ENCODE data around the gene SKA2.

SKA2 gene

DNA sequence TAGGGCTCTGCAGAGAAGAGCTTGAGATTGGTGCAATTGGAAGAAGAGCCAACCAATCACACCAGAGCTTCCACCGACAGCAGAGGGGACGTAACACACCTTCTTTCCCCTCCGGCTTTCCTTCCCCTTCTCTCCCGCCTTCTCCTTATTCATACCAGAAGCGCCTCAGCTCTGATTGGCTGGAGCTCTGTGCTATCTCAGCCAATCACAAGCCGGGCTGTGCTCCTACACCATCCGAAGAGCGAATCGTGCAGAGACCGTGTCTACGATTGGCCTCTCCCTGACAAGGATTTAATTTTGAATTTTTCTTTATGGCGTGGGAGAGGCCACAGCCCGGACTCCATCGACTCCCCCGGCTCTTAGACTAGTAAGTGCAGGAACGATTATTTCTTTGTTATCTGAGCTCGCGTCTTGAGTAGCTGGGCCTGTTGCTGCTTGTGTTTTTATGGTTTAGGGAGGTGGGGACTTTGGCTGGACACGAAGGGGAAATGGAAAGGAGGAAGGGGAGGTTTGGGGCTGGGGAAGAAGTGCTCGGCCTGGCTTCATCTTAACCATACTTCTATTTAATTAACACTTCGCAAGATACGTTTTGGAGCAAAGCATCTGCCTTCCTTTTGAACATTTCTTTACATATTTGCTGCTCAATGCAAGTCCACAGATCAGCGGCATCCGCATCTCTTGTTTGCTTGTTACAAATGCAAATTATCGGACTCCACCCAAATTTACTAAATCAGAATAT is 622 bp upstream of the SKA2 start, which contains the start of gene PRR11:
PRR11 (plus strand) TSS at position 308 of the 739 bp plus-strand sequence. CDS start 14,007 bp downstream, outside the sequence.
- DNase-seq (ENCODE audit: low read depth, low spot score): peak; percentile 99
- Histone ChIP-seq H3K27ac (peak within 1 kb of the TSS; percentile 98), H3K9ac (ENCODE audit: insufficient read length) (peak within 1 kb of the TSS; percentile 98), H3K4me3 (peak within 1 kb of the TSS; percentile 97), H3K9me3 (ENCODE audit: low read depth, low read length) (no peaks in the 10 kb centered on the region), H3K36me3 (ENCODE audit: insufficient read depth, low read length) (peaks cover 7% of the 10 kb centered on the region)
- TF ChIP-seq POLR2AphosphoS5 (IDR thresholded peaks at IDR 0.05; ENCODE audit: borderline replicate concordance, low read depth, low read length) (no peak), EZH2 (IDR thresholded peaks at IDR 0.05) (no peak), FOXP2 (optimal IDR thresholded peaks at IDR 0.05; ENCODE audit: control extremely low read depth, extremely low read length, insufficient read depth) (no peak)

DNA sequence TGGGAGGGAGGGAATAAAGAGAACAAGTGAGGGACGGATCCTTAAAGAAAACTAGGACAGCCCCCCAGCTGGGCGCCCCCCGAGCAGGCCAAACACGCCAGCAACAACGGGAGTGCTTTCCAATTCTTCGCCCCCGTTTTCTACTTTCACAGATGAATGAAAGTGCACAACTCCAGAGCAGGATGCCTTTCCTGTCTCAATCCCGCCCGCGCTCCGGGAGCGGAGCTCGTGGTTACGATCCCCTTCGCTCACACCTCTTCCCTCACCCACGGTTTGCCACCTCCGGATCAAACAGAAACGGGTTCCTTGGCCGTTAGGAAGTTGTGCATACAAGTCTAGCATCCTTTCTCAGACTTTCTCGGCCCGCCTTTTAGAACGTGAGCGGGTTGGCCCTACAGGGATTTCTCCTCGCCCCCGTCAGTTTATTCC is 680 bp downstream of the SKA2 start:
- peak overlapping the region; percentile 98 for H3K9ac ChIP-seq (ENCODE audit: insufficient read length)
- no peaks in the 10 kb centered on the region for H3K9me3 ChIP-seq (ENCODE audit: low read depth, low read length)
- peak overlapping the region; percentile 97 for H3K4me3 ChIP-seq
- no peak for DNase-seq (ENCODE audit: low read depth, low spot score)
- TF ChIP-seq EZH2 (IDR thresholded peaks at IDR 0.05) (no peak), POLR2AphosphoS5 (IDR thresholded peaks at IDR 0.05; ENCODE audit: borderline replicate concordance, low read depth, low read length) (no peak), FOXP2 (optimal IDR thresholded peaks at IDR 0.05; ENCODE audit: control extremely low read depth, extremely low read length, insufficient read depth) (no peak)
- peaks cover 15% of the 10 kb centered on the region for H3K36me3 ChIP-seq (ENCODE audit: insufficient read depth, low read length)
- H3K27ac ChIP-seq: peak overlapping the region; percentile 98

DNA sequence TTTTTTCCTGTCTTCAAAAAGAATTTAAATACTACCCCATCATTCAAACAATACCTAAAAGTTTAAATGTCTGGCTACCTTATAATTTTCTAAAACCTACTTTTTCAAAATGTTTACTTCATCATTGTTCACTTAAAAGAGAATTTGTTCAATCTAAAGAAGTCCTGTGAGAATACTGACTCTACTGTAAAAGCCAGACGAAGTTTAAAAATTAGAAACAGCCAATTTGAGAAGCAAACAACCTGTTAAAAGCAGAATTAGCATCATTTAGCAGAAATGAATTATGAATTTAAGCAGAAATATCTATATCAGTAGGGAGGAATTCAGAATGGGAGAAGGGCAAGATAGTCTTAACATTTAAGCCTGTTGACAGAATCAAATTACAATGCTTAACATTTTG is 2.1 kb downstream of the SKA2 start:
- Histone ChIP-seq H3K9ac (ENCODE audit: insufficient read length) (peak overlapping the region; percentile 98), H3K9me3 (ENCODE audit: low read depth, low read length) (no peaks in the 10 kb centered on the region), H3K27ac (peak overlapping the region; percentile 98), H3K36me3 (ENCODE audit: insufficient read depth, low read length) (peaks cover 23% of the 10 kb centered on the region), H3K4me3 (peak overlapping the region; percentile 97)
- TF ChIP-seq EZH2 (IDR thresholded peaks at IDR 0.05) (no peak), POLR2AphosphoS5 (IDR thresholded peaks at IDR 0.05; ENCODE audit: borderline replicate concordance, low read depth, low read length) (no peak), FOXP2 (optimal IDR thresholded peaks at IDR 0.05; ENCODE audit: control extremely low read depth, extremely low read length, insufficient read depth) (no peak)
- no peak for DNase-seq (ENCODE audit: low read depth, low spot score)

DNA sequence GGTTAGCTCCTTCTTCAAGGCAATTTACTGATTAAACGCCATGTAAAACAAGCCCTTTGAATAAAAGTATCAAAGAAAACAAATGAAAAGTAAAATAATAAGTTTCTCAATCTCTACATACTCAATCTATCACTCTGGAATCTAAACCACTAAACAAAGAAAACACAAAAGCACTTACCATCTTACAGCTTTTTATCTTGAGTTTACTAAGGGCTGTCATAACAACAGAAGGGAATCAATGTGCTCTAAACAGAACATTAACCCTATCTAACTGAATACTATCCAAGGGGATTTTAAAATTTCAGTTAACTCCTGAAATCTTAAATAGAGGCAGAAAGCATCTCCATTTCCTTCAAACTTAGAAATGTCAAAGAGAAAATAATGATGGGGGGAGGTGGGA is 3.4 kb downstream of the SKA2 start:
- peaks cover 29% of the 10 kb centered on the region for H3K36me3 ChIP-seq (ENCODE audit: insufficient read depth, low read length)
- H3K27ac ChIP-seq: peak overlapping the region; percentile 98
- no peak for TF ChIP-seq FOXP2 (optimal IDR thresholded peaks at IDR 0.05; ENCODE audit: control extremely low read depth, extremely low read length, insufficient read depth)
- no peak for TF ChIP-seq POLR2AphosphoS5 (IDR thresholded peaks at IDR 0.05; ENCODE audit: borderline replicate concordance, low read depth, low read length)
- TF ChIP-seq EZH2 (IDR thresholded peaks at IDR 0.05): no peak
- no peaks in the 10 kb centered on the region for H3K9me3 ChIP-seq (ENCODE audit: low read depth, low read length)
- H3K9ac ChIP-seq (ENCODE audit: insufficient read length): peak overlapping the region; percentile 98
- DNase-seq (ENCODE audit: low read depth, low spot score): no peak
- peak overlapping the region; percentile 97 for H3K4me3 ChIP-seq

DNA sequence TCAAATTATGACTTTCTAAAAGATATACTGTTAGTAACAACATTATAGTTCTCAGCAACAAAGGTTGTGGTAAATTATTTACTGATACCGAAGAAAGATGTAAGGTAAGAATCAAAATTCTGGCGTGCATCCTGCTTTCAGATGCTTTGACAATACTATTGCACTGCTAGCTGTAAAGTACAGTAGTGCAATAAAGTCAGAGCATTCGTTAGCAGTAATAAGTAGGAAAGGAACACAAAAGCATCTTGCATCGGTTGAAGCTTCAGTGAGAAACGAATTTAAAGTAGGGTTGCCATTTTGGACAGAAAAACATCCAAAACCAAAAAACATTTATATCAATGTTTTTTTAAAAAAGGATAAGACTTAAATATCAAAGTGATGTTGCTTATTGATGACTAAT is 4.0 kb downstream of the SKA2 start:
- peak overlapping the region; percentile 97 for H3K4me3 ChIP-seq
- H3K9ac ChIP-seq (ENCODE audit: insufficient read length): peak overlapping the region; percentile 98
- no peaks in the 10 kb centered on the region for H3K9me3 ChIP-seq (ENCODE audit: low read depth, low read length)
- TF ChIP-seq EZH2 (IDR thresholded peaks at IDR 0.05): no peak
- TF ChIP-seq POLR2AphosphoS5 (IDR thresholded peaks at IDR 0.05; ENCODE audit: borderline replicate concordance, low read depth, low read length): no peak
- TF ChIP-seq FOXP2 (optimal IDR thresholded peaks at IDR 0.05; ENCODE audit: control extremely low read depth, extremely low read length, insufficient read depth): no peak
- peak overlapping the region; percentile 98; the same call in 1 of the 2 replicates for H3K27ac ChIP-seq
- peaks cover 30% of the 10 kb centered on the region for H3K36me3 ChIP-seq (ENCODE audit: insufficient read depth, low read length)
- DNase-seq (ENCODE audit: low read depth, low spot score): no peak

DNA sequence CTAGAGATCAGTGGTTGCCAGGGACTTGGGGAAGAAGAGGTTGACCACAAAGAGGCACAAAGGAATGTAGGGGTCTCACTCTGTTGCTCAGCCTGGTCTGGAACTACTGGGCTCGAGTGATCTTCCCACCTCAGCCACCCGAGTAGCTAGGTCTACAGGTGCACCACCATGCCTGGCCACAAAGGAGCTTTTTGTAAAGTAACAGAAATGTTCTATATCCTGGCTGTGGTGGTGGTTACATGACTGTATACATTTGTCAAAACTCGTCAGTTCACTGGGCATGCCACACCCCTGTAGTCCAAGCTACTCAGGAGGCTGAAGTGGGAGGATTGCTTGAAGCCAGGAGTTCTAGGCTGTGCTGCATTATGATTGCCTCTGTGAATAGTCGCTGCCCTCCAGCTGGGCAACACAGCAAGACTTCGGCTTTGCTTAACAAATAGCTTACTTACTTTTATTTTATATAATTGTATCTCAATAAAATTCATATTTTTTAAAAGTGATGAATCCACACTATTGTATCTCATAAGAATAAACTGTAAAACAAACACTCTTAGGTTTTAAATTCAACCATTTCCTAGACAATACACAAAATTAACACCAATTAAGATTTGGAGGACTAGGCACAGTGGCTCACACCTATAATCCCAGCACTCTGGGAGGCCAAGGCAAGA is 5.0 kb downstream of the SKA2 start:
- no peaks in the 10 kb centered on the region for H3K9me3 ChIP-seq (ENCODE audit: low read depth, low read length)
- DNase-seq (ENCODE audit: low read depth, low spot score): no peak
- no peak overlapping the region for H3K27ac ChIP-seq
- H3K36me3 ChIP-seq (ENCODE audit: insufficient read depth, low read length): peaks cover 38% of the 10 kb centered on the region
- no peak overlapping the region for H3K4me3 ChIP-seq
- TF ChIP-seq POLR2AphosphoS5 (IDR thresholded peaks at IDR 0.05; ENCODE audit: borderline replicate concordance, low read depth, low read length): no peak
- no peak for TF ChIP-seq FOXP2 (optimal IDR thresholded peaks at IDR 0.05; ENCODE audit: control extremely low read depth, extremely low read length, insufficient read depth)
- TF ChIP-seq EZH2 (IDR thresholded peaks at IDR 0.05): no peak
- no peak overlapping the region for H3K9ac ChIP-seq (ENCODE audit: insufficient read length)

DNA sequence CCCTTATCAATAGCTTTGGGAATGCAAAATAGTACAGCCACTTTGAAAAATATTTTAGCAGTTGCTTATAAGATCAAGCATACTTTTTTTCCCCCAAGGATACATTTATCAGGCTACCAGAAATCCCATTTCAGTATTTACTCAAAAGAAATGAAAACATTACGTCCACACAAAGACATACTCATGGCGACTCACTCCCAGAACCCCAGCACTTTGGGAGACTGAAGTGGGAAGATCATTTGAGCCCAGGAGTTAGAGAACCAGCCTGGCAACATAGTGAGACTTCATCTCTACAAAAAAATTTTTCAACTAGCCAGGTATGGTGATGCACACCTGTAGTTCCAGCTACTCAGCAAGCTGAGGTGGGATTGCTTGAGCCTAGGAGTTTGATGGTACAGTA is 5.9 kb downstream of the SKA2 start:
- Histone ChIP-seq H3K9me3 (ENCODE audit: low read depth, low read length) (no peaks in the 10 kb centered on the region), H3K36me3 (ENCODE audit: insufficient read depth, low read length) (peaks cover 44% of the 10 kb centered on the region), H3K9ac (ENCODE audit: insufficient read length) (no peak overlapping the region), H3K27ac (peak overlapping the region; percentile 28; the same call in 1 of the 2 replicates), H3K4me3 (no peak overlapping the region)
- DNase-seq (ENCODE audit: low read depth, low spot score): no peak
- TF ChIP-seq EZH2 (IDR thresholded peaks at IDR 0.05) (no peak), POLR2AphosphoS5 (IDR thresholded peaks at IDR 0.05; ENCODE audit: borderline replicate concordance, low read depth, low read length) (no peak), FOXP2 (optimal IDR thresholded peaks at IDR 0.05; ENCODE audit: control extremely low read depth, extremely low read length, insufficient read depth) (no peak)

DNA sequence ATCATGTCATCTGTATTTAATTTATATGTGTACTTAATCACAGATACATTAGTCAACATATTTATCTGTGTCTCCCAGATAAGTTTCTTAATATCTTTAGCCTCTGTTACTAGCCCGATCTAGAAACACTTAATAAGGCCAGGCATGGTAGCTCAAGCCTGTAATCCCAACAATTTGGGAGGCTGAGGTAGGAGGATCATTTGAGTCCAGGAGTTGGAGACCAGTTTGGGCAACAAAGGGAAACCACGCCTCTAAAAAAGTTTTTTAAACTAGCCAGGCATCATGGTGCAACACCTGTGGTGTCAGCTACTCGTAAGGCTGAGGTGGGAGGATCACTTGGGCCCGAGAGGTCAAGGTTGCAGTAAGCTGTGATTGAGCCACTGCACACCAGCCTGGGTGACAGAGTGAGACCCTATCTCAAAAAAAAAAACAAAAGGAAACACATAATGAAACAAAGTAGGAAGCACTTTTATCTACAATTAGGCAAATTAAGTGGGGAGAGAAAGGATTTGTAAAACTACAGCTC is 9.4 kb downstream of the SKA2 start:
- Histone ChIP-seq H3K9ac (ENCODE audit: insufficient read length) (no peak overlapping the region), H3K9me3 (ENCODE audit: low read depth, low read length) (no peaks in the 10 kb centered on the region), H3K36me3 (ENCODE audit: insufficient read depth, low read length) (peaks cover 47% of the 10 kb centered on the region), H3K27ac (no peak overlapping the region), H3K4me3 (no peak overlapping the region)
- no peak for DNase-seq (ENCODE audit: low read depth, low spot score)
- TF ChIP-seq FOXP2 (optimal IDR thresholded peaks at IDR 0.05; ENCODE audit: control extremely low read depth, extremely low read length, insufficient read depth): no peak
- no peak for TF ChIP-seq POLR2AphosphoS5 (IDR thresholded peaks at IDR 0.05; ENCODE audit: borderline replicate concordance, low read depth, low read length)
- no peak for TF ChIP-seq EZH2 (IDR thresholded peaks at IDR 0.05)

Measured in SK-N-MC (cell line).